IMR-90 (cell line): ENCODE results near the gene CHD9. TPM values are rescaled to one million over a fixed set of nuclear protein-coding genes. Genes with fewer than 3 reads are reported as not detected.

ENCODE experiments used
- ATAC-seq: fragments of 200-7000 bp; cut with Tn5 transposase; 2 replicates; pipeline ENCODE4 v1.9.1; 2020; ENCODE audit warnings: low read depth, mild to moderate bottlenecking, moderate library complexity
- BruUV-seq: library from RNA; stranded (reverse); fragments of 400-500 nt; replicated peaks from 2 replicates; lab custom pipeline; 2021; lab: Mats Ljungman, UMichigan
- CTCF ChIA-PET: fragments of 300-600 bp; formaldehyde crosslinking; extraction: SDS; loops from one replicate; lab custom pipeline; 2021; ENCODE audit warnings: antibody characterized with exemption; lab: Yijun Ruan, JAX
- POLR2A ChIA-PET: fragments of 300-600 bp; sonication (Branson Sonifier 250); formaldehyde crosslinking; loops from one replicate; lab custom pipeline; 2022; ENCODE audit warnings: antibody characterized with exemption; ENCODE audit not compliant: unreplicated experiment; lab: Charles Lee
- DNase-seq: peaks from one replicate; pipeline ENCODE4 v3.0.0; 2013
- H2AFZ ChIP-seq: replicated peaks from 2 replicates; pipeline ENCODE3; 2013; ENCODE audit warnings: low read length, mild to moderate bottlenecking; ENCODE audit not compliant: poor library complexity
- H2AK5ac ChIP-seq: 2 replicates; pipeline ENCODE4 v1.6.1; 2013; ENCODE audit warnings: low read depth, low read length, inconsistent platforms
- H2AK9ac ChIP-seq: replicated peaks from 2 replicates; pipeline ENCODE3; 2013; ENCODE audit warnings: mild to moderate bottlenecking, low read depth, low read length, moderate library complexity; ENCODE audit not compliant: poor library complexity
- H2BK120ac ChIP-seq: 2 replicates; pipeline ENCODE4 v1.6.1; 2013; ENCODE audit warnings: low read depth, low read length, inconsistent platforms
- H2BK15ac ChIP-seq: 3 replicates; pipeline ENCODE4 v1.6.1; 2013; ENCODE audit warnings: low read depth, low read length, inconsistent platforms
- H2BK20ac ChIP-seq: 2 replicates; pipeline ENCODE4 v1.6.1; 2013; ENCODE audit warnings: low read depth, mild to moderate bottlenecking, inconsistent platforms, low read length, moderate library complexity
- H2BK5ac ChIP-seq: 2 replicates; pipeline ENCODE4 v1.6.1; 2013; ENCODE audit warnings: mild to moderate bottlenecking, low read depth, low read length, inconsistent platforms; ENCODE audit not compliant: poor library complexity, severe bottlenecking
- H3K14ac ChIP-seq: replicated peaks from 2 replicates; pipeline ENCODE4 v1.6.1; 2013; ENCODE audit warnings: low read depth, low read length, inconsistent platforms
- H3K18ac ChIP-seq: 2 replicates; pipeline ENCODE4 v1.6.1; 2013; ENCODE audit warnings: low read depth, low read length, control low read depth
- H3K23ac ChIP-seq: 2 replicates; pipeline ENCODE4 v1.6.1; 2013; ENCODE audit warnings: low read depth, low read length, inconsistent platforms
- H3K27ac ChIP-seq: 2 replicates; pipeline ENCODE4 v1.5.1; 2013; ENCODE audit warnings: mild to moderate bottlenecking, control low read depth, low read length; ENCODE audit not compliant: insufficient read depth
- H3K27me3 ChIP-seq: 2 replicates; pipeline ENCODE4 v1.6.1; 2013; ENCODE audit warnings: low read length; ENCODE audit not compliant: control insufficient read depth, insufficient read depth
- H3K36me3 ChIP-seq: 2 replicates; pipeline ENCODE4 v1.6.1; 2013; ENCODE audit warnings: low read length, mixed read lengths; ENCODE audit not compliant: control insufficient read depth, insufficient read depth
- H3K4ac ChIP-seq: 2 replicates; pipeline ENCODE4 v1.6.1; 2013; ENCODE audit warnings: low read depth, low read length, inconsistent platforms
- H3K4me1 ChIP-seq: 2 replicates; pipeline ENCODE4 v1.6.1; 2013; ENCODE audit warnings: low read length, mixed read lengths; ENCODE audit not compliant: control insufficient read depth, insufficient read depth
- H3K4me2 ChIP-seq: 2 replicates; pipeline ENCODE4 v1.6.1; 2013; ENCODE audit warnings: low read depth, mild to moderate bottlenecking, control low read depth, low read length, moderate library complexity
- H3K4me3 ChIP-seq: 2 replicates; pipeline ENCODE4 v1.5.1; 2013; ENCODE audit warnings: low read depth, mild to moderate bottlenecking, control low read depth, low read length, moderate library complexity; ENCODE audit not compliant: insufficient read depth
- H3K56ac ChIP-seq: 2 replicates; pipeline ENCODE4 v1.6.1; 2013; ENCODE audit warnings: low read length, inconsistent platforms; ENCODE audit not compliant: insufficient read depth; ENCODE audit errors: extremely low read depth
- H3K79me1 ChIP-seq, 2 experiments: 2 replicates each; pipeline ENCODE4 v1.6.1; 2013; ENCODE audit warnings: low read length in 2 of 2, inconsistent platforms in 1 of 2, low read depth in 1 of 2
- H3K9ac ChIP-seq: 2 replicates; pipeline ENCODE4 v1.6.1; 2013; ENCODE audit warnings: low read depth, low read length, control low read depth
- H3K9me1 ChIP-seq: 2 replicates; pipeline ENCODE4 v1.6.1; 2013; ENCODE audit warnings: low read length, inconsistent platforms; ENCODE audit not compliant: insufficient read depth
- H3K9me3 ChIP-seq: 2 replicates; pipeline ENCODE4 v1.6.1; 2013; ENCODE audit warnings: low read length; ENCODE audit not compliant: control insufficient read depth, insufficient read depth
- H4K20me1 ChIP-seq: 2 replicates; pipeline ENCODE4 v1.6.1; 2013; ENCODE audit warnings: low read length, inconsistent platforms; ENCODE audit not compliant: insufficient read depth
- H4K5ac ChIP-seq: 2 replicates; pipeline ENCODE4 v1.6.1; 2013; ENCODE audit warnings: mild to moderate bottlenecking, low read depth, low read length, control low read depth
- H4K8ac ChIP-seq, 2 experiments: 2 replicates each; pipeline ENCODE4 v1.6.1; 2013; ENCODE audit warnings: low read depth in 2 of 2, low read length in 2 of 2, control low read depth in 1 of 2, inconsistent platforms in 1 of 2
- H4K91ac ChIP-seq: 2 replicates; pipeline ENCODE4 v1.6.1; 2013; ENCODE audit warnings: low read depth, low read length, inconsistent platforms; ENCODE audit not compliant: insufficient read depth
- CEBPB ChIP-seq: IDR thresholded peaks from 2 replicates; pipeline ENCODE4 v1.6.1; 2012; ENCODE audit warnings: low read depth, low read length, improper control_type of control experiment
- CHD1 ChIP-seq: IDR thresholded peaks from 2 replicates; pipeline ENCODE4 v1.6.1; 2012; ENCODE audit warnings: low read depth, low read length, improper control_type of control experiment
- CTCF ChIP-seq: conservative IDR thresholded peaks from 2 replicates; pipeline ENCODE4 v1.5.1; 2012; ENCODE audit warnings: mild to moderate bottlenecking, low read depth, low read length, improper control_type of control experiment
- ELK1 ChIP-seq: fragments of 150-350 bp; IDR thresholded peaks from 2 replicates; pipeline ENCODE4 v1.6.1; 2016; ENCODE audit warnings: low read depth, mild to moderate bottlenecking, low read length, moderate library complexity, borderline replicate concordance
- FOS ChIP-seq: fragments of 150-350 bp; IDR thresholded peaks from 2 replicates; pipeline ENCODE4 v1.6.1; 2016; ENCODE audit warnings: low read depth, low read length
- MAZ ChIP-seq: IDR thresholded peaks from 2 replicates; pipeline ENCODE4 v1.6.1; 2012; ENCODE audit warnings: low read depth, mild to moderate bottlenecking, low read length, improper control_type of control experiment, moderate library complexity, borderline replicate concordance
- MXI1 ChIP-seq: IDR thresholded peaks from 2 replicates; pipeline ENCODE4 v1.6.1; 2012; ENCODE audit warnings: low read depth, mild to moderate bottlenecking, low read length, moderate library complexity, borderline replicate concordance
- NFE2L2 ChIP-seq: fragments of 150-350 bp; IDR thresholded peaks from 2 replicates; pipeline ENCODE4 v1.6.1; 2016; ENCODE audit warnings: low read depth, mild to moderate bottlenecking, low read length
- POLR2A ChIP-seq: IDR thresholded peaks from 2 replicates; pipeline ENCODE4 v1.6.1; 2012; ENCODE audit warnings: mild to moderate bottlenecking, low read depth, low read length
- RCOR1 ChIP-seq: IDR thresholded peaks from 2 replicates; pipeline ENCODE4 v1.6.1; 2012; ENCODE audit warnings: mild to moderate bottlenecking, low read length, improper control_type of control experiment; ENCODE audit not compliant: insufficient replicate concordance
- RFX5 ChIP-seq: IDR thresholded peaks from 2 replicates; pipeline ENCODE4 v1.8.0; 2012; ENCODE audit warnings: low read depth, mild to moderate bottlenecking, low read length, moderate library complexity
- SMC3 ChIP-seq: fragments of 150-350 bp; IDR thresholded peaks from 2 replicates; pipeline ENCODE4 v1.6.1; 2016; ENCODE audit warnings: low read depth, mild to moderate bottlenecking, antibody characterized with exemption, low read length, moderate library complexity
- USF2 ChIP-seq: fragments of 150-350 bp; IDR thresholded peaks from 2 replicates; pipeline ENCODE4 v1.6.1; 2017; ENCODE audit warnings: mild to moderate bottlenecking, antibody characterized with exemption, low read length, low read depth
- WGBS, 2 experiments: methylation state at CpG; one replicate each; pipeline versions ENCODE4 v1.1.5 to v1.1.7; 2013; ENCODE audit warnings: missing lambda C conversion rate in 2 of 2; ENCODE audit not compliant: insufficient read length in 1 of 2; ENCODE audit errors: extremely low coverage in 2 of 2; 5-methylcytosine and 5-hydroxymethylcytosine counted together
- dilution Hi-C: fragments of 300-500 bp; cut with HindIII; formaldehyde crosslinking; loops from one replicate; pipeline ENCODE4 v1.14.3; 2018; ENCODE audit warnings: low sequenced_read_pairs; ENCODE audit not compliant: unreplicated experiment
- in situ Hi-C: fragments of 300-500 bp; cut with MboI; formaldehyde crosslinking; loops from 3 replicates; pipeline ENCODE4 v1.14.3; 2019; ENCODE audit warnings: low sequenced_read_pairs, inconsistent platforms, mixed read lengths
- intact Hi-C: fragments of 100-400 bp; cut with micrococcal nuclease; formaldehyde crosslinking; loops from 2 replicates; pipeline ENCODE4 v1.10.0; 2022
- polyA plus RNA-seq, 3 experiments: library from polyadenylated mRNA; depleted of rRNA; stranded (reverse); fragments of >200 nt; gene quantifications; 2 replicates each; pipeline ENCODE4 v1.2.3, GENCODE V29; 2012; ENCODE audit warnings: low replicate concordance in 1 of 3
- total RNA-seq: library from RNA; depleted of rRNA; stranded (reverse); fragments of >200 nt; gene quantifications from 2 replicates; pipeline ENCODE4 v1.2.3, GENCODE V29; 2012

Gene CHD9
- total and polyA plus RNA-seq, 2 of the 4 experiments (the other 2 are of a cell fraction) = 9.1 to 48.8 TPM

GRCh38 chr16:53115773-53116172 is 61.0 kb downstream of the CHD9 start:
- no peak overlapping the region for H4K5ac ChIP-seq
- no peaks in the 10 kb centered on the region for H3K9me3 ChIP-seq
- no peak overlapping the region for H3K9ac ChIP-seq
- H3K27ac ChIP-seq = no peak overlapping the region
- ChIA-PET POLR2A (no interaction called here), CTCF (interaction anchor here (1.1 kb wide), 1 partner anchor 12 kb away, joined by 3 read pairs; no protein-coding TSS in a partner anchor)
- intact Hi-C loops = no loop called here
- dilution Hi-C loops = no loop called here
- H4K8ac ChIP-seq = no peak overlapping the region
- H3K18ac ChIP-seq = no peak overlapping the region
- 0 out of 2 replicates have a peak, but pooled peaks cover 2% of the 10 kb centered on the region for H3K4me1 ChIP-seq
- BruUV-seq = no TSS peak
- H3K27me3 ChIP-seq = no peaks in the 10 kb centered on the region
- no peak overlapping the region for H2AFZ ChIP-seq
- no peak overlapping the region for H3K4me2 ChIP-seq
- peaks cover 12 to 27% of the 10 kb centered on the region in 2 experiments; a peak in 3 of 4 replicates for H3K79me1 ChIP-seq
- no peaks in the 10 kb centered on the region for H3K9me1 ChIP-seq
- no peak overlapping the region for H3K4me3 ChIP-seq
- in situ Hi-C loops = no loop called here
- H3K14ac ChIP-seq = no peak overlapping the region
- no peak overlapping the region for H2BK120ac ChIP-seq
- DNase-seq (no peak), ATAC-seq (no peak)
- no peak overlapping the region for H4K91ac ChIP-seq
- no peak overlapping the region for H3K4ac ChIP-seq
- H3K23ac ChIP-seq = no peak overlapping the region
- H2AK5ac ChIP-seq = no peak overlapping the region
- TF ChIP-seq MAZ (no peak), MXI1 (no peak), ELK1 (no peak), CHD1 (no peak), FOS (no peak), NFE2L2 (no peak), CEBPB (no peak), CTCF (no peak), SMC3 (no peak), RCOR1 (no peak), RFX5 (no peak), USF2 (no peak), POLR2A (no peak)
- H2BK15ac ChIP-seq = no peak overlapping the region
- H4K20me1 ChIP-seq = no peaks in the 10 kb centered on the region
- H2AK9ac ChIP-seq = no peak overlapping the region
- no peak overlapping the region for H3K56ac ChIP-seq
- no peak overlapping the region for H2BK20ac ChIP-seq
- WGBS, 2 experiments = no CpG with 5 or more reads among the region's 4 CpGs
- H3K36me3 ChIP-seq = no peaks in the 10 kb centered on the region
- no peak overlapping the region for H2BK5ac ChIP-seq
